Suprapubic skin (tissue), 4 donors: ENCODE results near the gene SIGLEC11. TPM values are rescaled to one million over a fixed set of nuclear protein-coding genes. Genes with fewer than 3 reads are reported as not detected.

Experiments
- DNase-seq, 2 donors: peaks; one replicate each; pipeline ENCODE4 v3.0.0-alpha.2; 2019; ENCODE audit warnings: low spot score in 2 of 2
- H3K27ac ChIP-seq: fragments of 200-600 bp; sonication (generic); one replicate; pipeline ENCODE4 v1.5.1; 2019
- H3K27me3 ChIP-seq: fragments of 200-600 bp; sonication (generic); one replicate; pipeline ENCODE4 v1.5.1; 2019
- H3K36me3 ChIP-seq: fragments of 200-600 bp; sonication (generic); one replicate; pipeline ENCODE4 v1.5.1; 2019
- H3K4me1 ChIP-seq: fragments of 200-600 bp; sonication (generic); one replicate; pipeline ENCODE4 v1.5.1; 2019
- H3K4me3 ChIP-seq: fragments of 200-600 bp; sonication (generic); one replicate; pipeline ENCODE4 v1.5.1; 2019; ENCODE audit warnings: mild to moderate bottlenecking
- H3K9me3 ChIP-seq: fragments of 200-600 bp; sonication (generic); one replicate; pipeline ENCODE4 v1.5.1; 2019
- EP300 ChIP-seq: sonication (generic); formaldehyde crosslinking; IDR thresholded peaks from one replicate; pipeline ENCODE4 v1.6.1; 2017; ENCODE audit warnings: antibody characterized with exemption
- POLR2A ChIP-seq, 2 donors: fragments of 450-650 bp; IDR thresholded peaks; one replicate each; pipeline ENCODE4 v1.6.1; 2017; ENCODE audit warnings: antibody characterized with exemption in 2 of 2, mild to moderate bottlenecking in 2 of 2, moderate library complexity in 2 of 2
- POLR2AphosphoS5 ChIP-seq, 3 donors: sonication (generic); formaldehyde crosslinking; IDR thresholded peaks; one replicate each; pipeline ENCODE4 v1.6.1; 2017; ENCODE audit warnings: antibody characterized with exemption in 3 of 3
- WGBS: methylation state at CpG from one replicate; pipeline ENCODE4 v1.1.5; 2018; 5-methylcytosine and 5-hydroxymethylcytosine counted together
- total RNA-seq, 4 donors: library from RNA; depleted of rRNA; stranded (reverse); fragments of >200 nt; gene quantifications; one replicate each; pipeline ENCODE4 v1.1.0, GENCODE V29; 2016
- TF ChIP-seq, protein P1 (sequence below), 2 donors: fragments of 200-600 bp in 1 of 2; fragments of 450-650 bp in 1 of 2; sonication (generic) in 1 of 2; IDR thresholded peaks; one replicate each; pipeline ENCODE4 v1.5.1; 2016 to 2019; ENCODE audit warnings: antibody characterized with exemption in 2 of 2, mild to moderate bottlenecking in 1 of 2, moderate library complexity in 1 of 2

SIGLEC11 gene
- total RNA-seq, 4 donors from 2014 or later: 0.30 TPM; not detected in 3

DNA sequence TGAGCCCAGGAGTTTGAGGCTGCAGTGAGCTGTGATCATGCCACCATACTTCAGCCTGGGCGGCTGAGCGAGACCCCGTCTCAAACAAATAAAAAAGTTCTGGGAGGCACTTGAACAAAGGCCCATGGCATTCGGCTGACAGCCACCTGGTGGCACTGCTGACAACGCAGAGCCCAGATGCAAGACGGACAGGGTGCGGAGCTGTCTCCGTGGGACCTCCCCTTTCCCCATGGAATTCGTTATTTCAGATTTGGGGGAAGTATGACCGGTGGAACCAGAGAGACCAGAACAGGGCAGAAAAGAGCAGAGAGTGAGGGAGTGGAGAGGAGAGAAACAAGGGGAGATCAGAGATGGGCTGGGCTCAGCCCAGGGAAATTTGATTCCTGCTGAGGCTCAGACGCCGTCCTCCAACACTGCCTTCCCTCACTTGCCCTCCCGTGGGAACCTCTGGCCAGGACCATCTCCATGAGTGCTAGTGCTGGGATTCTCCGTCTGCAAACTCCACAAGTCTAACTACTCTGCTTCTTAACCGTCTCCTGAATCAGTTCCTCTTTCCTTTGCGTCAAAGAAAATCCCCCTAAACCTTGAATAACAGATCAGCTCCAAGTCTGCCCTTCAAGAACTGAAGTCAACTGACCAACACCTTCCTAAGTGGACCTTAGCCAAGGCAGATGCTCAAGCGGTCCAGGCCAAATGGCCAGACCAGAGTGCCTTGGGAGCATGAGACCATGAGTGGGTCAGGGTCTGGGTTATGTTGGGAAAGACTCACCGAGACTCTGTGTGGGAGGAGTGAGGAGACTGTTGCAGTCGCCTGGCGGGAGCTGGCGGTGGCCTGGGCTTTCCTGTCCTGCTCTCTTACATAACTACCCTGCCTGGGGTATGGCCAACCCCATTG lies 43.9 kb downstream of the SIGLEC11 start:
- WGBS: 85% methylated on average over 21 of the region's 21 CpGs
- no peak for TF ChIP-seq EP300
- TF ChIP-seq POLR2A (IDR thresholded peaks at IDR 0.05): no peak
- TF ChIP-seq, protein P1, sequence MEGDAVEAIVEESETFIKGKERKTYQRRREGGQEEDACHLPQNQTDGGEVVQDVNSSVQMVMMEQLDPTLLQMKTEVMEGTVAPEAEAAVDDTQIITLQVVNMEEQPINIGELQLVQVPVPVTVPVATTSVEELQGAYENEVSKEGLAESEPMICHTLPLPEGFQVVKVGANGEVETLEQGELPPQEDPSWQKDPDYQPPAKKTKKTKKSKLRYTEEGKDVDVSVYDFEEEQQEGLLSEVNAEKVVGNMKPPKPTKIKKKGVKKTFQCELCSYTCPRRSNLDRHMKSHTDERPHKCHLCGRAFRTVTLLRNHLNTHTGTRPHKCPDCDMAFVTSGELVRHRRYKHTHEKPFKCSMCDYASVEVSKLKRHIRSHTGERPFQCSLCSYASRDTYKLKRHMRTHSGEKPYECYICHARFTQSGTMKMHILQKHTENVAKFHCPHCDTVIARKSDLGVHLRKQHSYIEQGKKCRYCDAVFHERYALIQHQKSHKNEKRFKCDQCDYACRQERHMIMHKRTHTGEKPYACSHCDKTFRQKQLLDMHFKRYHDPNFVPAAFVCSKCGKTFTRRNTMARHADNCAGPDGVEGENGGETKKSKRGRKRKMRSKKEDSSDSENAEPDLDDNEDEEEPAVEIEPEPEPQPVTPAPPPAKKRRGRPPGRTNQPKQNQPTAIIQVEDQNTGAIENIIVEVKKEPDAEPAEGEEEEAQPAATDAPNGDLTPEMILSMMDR (IDR thresholded peaks at IDR 0.05): no peak
- no peak for TF ChIP-seq POLR2AphosphoS5 (IDR thresholded peaks at IDR 0.05)
- Histone ChIP-seq H3K9me3 (no peaks in the 10 kb centered on the region), H3K4me3 (no peak overlapping the region), H3K27me3 (no peaks in the 10 kb centered on the region), H3K4me1 (no peaks in the 10 kb centered on the region), H3K27ac (no peak overlapping the region), H3K36me3 (peaks cover 60% of the 10 kb centered on the region)
- no peak for DNase-seq

- WGBS: over 99% methylated on average over 6 of the region's 6 CpGs
- TF ChIP-seq EP300: no peak
- TF ChIP-seq POLR2A (IDR thresholded peaks at IDR 0.05): no peak
- TF ChIP-seq, protein P1 (IDR thresholded peaks at IDR 0.05): no peak
- TF ChIP-seq POLR2AphosphoS5 (IDR thresholded peaks at IDR 0.05): no peak
- no peaks in the 10 kb centered on the region for H3K9me3 ChIP-seq
- H3K4me1 ChIP-seq: no peaks in the 10 kb centered on the region
- H3K27me3 ChIP-seq: no peaks in the 10 kb centered on the region
- H3K4me3 ChIP-seq: no peak overlapping the region
- peaks cover 47% of the 10 kb centered on the region for H3K36me3 ChIP-seq
- DNase-seq: no peak
- H3K27ac ChIP-seq: no peak overlapping the region
These were observed 45.7 kb downstream of the SIGLEC11 start for GRCh38 chr19:49915271-49915670.

DNA sequence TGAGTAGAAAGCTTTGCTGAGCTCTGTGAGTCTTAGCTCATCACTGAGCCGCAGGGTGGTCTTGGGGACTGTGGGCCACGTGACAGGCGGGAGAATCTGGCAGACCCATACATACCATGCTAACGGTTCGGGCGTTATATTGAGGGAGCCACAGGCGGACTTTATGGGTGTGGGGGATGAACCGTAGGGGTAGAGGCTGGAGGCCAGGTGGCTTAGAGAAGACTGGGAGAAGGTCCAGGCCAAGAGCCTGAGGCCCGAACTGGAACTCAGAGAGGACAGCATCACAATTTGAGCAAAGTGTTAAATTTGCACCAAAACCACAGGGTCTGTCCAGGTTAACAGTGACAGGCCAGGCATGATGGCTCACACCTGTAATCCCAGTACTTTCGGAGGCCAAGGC lies 47.3 kb downstream of the SIGLEC11 start:
- TF ChIP-seq, protein P1 (IDR thresholded peaks at IDR 0.05): no peak
- TF ChIP-seq POLR2AphosphoS5 (IDR thresholded peaks at IDR 0.05) (no peak), POLR2A (IDR thresholded peaks at IDR 0.05) (no peak), EP300 (no peak)
- H3K27ac ChIP-seq: no peak overlapping the region
- no peak overlapping the region for H3K4me3 ChIP-seq
- peaks cover 57% of the 10 kb centered on the region for H3K36me3 ChIP-seq
- 81% methylated on average over 10 of the region's 10 CpGs for WGBS
- H3K4me1 ChIP-seq: no peaks in the 10 kb centered on the region
- DNase-seq: no peak
- no peaks in the 10 kb centered on the region for H3K9me3 ChIP-seq
- H3K27me3 ChIP-seq: no peaks in the 10 kb centered on the region

DNA sequence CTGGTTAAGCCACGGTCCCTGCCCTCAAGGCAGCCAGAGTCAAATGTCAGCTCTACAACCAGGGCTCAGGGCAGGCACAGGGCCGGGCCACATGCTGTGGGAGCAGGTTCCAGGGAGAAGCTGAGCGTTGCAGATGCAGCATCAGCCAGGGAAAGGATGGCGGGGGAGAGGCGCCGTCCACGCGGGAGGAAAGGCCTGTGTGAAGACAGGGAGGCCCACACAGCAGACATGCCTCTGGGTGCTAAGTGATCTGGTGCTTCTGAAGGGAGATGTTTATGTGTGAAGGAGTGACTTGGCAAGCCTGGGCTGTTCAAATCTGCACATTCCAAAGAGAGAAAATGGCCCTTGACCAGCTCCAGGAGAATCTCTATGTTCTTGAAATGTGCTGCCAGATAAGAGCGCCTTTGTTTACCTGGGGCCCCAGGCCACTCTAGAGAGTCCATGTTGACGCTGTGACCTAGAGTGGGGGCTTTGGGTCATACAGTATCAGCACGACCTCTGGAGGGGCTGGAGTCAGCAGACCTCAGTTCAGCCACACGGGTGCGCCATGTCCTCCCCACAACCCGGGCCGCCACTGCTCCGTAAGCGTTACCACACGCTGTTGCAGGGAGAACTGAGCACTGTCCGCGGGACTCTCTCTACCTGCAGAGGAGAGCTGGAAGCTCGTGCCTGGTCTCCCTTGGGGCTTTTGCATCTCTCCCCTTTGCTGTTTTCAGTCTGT lies 47.8 kb downstream of the SIGLEC11 start:
- Histone ChIP-seq H3K4me1 (no peaks in the 10 kb centered on the region), H3K27ac (no peak overlapping the region)

More for the DNA sequence above, 47.8 kb downstream of the SIGLEC11 start:
- Histone ChIP-seq H3K27me3 (no peaks in the 10 kb centered on the region), H3K4me3 (no peak overlapping the region), H3K9me3 (no peaks in the 10 kb centered on the region), H3K36me3 (peaks cover 58% of the 10 kb centered on the region)
- WGBS: 88% methylated on average over 21 of the region's 21 CpGs
- DNase-seq: no peak
- TF ChIP-seq POLR2A (IDR thresholded peaks at IDR 0.05) (no peak), EP300 (no peak), POLR2AphosphoS5 (IDR thresholded peaks at IDR 0.05) (no peak)
- TF ChIP-seq, protein P1 (IDR thresholded peaks at IDR 0.05): no peak
